ENCODE results near the gene SNAI1.
"Not testable (repeated sequence)": the region's sequence is repeated elsewhere in the genome, so short reads cannot be mapped to it uniquely, and the experiment has no call there.

DNA sequence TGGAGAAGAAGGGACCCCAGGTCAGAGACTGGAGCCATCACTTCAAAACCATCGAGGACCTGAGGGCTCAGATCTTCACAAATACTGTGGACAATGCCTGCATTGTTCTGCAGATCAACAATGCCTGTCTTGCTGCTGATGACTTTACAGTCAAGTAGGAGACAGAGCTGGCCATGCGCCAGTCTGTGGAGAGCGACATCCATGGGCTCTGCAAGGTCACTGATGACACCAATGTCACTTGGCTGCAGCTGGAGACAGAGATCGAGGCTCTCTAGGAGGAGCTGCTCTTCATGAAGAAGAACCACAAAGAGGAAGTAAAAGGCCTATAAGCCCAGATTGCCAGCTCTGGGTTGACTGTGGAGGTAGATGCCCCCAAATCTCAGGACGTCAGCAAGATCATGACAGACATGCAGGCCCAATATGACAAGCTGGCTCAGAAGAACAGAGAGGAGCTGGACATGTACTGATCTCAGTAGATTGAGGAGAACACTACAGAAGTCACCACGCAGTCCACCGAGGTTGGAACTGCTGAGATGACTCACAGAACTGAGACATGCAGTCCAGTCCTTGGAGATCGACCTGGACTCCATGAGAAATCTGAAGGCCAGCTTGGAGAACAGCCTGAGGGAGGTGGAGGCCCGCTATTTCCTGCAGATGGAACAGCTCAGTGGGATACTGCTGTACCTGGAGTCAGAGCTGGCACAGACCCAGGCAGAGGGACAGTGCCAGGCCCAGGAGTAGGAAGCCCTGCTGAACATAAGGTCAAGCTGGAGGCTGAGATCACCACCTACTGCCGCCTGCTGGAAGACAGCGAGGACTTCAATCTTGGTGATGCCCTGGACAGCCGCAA is 25.5 kb upstream of the SNAI1 start:
- TF ChIP-seq CTCF (IDR thresholded peaks at IDR 0.05; ENCODE audit: insufficient read depth, low read length, poor library complexity, severe bottlenecking); EZH2phosphoT487 (conservative IDR thresholded peaks at IDR 0.05; ENCODE audit: low read length): not testable (repeated sequence)
